Breast epithelium (tissue), 3 donors: ENCODE measurements around the gene ABCA1.

Experiments used
- CTCF ChIP-seq, 3 donors: fragments of 450-650 bp; IDR thresholded peaks; one replicate each; pipeline ENCODE4 v1.5.1; 2016 to 2017; ENCODE audit warnings: antibody characterized with exemption in 3 of 3, mild to moderate bottlenecking in 3 of 3, moderate library complexity in 3 of 3
- POLR2A ChIP-seq: fragments of 450-650 bp; IDR thresholded peaks from one replicate; pipeline ENCODE4 v1.6.1; 2016; ENCODE audit warnings: antibody characterized with exemption, mild to moderate bottlenecking, moderate library complexity

GRCh38 chr9:104794070-104794469 lies 133.9 kb downstream of the ABCA1 start:
- TF ChIP-seq CTCF (IDR thresholded peaks at IDR 0.05) (no peak), POLR2A (no peak)
